Fibroblast of peridontal ligament (primary cell): ENCODE measurements around the gene RNF123.

ENCODE experiments used
- DNase-seq: peaks from one replicate; pipeline ENCODE4 v3.0.0-alpha.2; 2010; ENCODE audit errors: extremely low read depth

Gene RNF123

GRCh38 chr3:49658711-49659110, 30.6 kb upstream of the RNF123 start:
- DNase-seq, result no peak

DNA sequence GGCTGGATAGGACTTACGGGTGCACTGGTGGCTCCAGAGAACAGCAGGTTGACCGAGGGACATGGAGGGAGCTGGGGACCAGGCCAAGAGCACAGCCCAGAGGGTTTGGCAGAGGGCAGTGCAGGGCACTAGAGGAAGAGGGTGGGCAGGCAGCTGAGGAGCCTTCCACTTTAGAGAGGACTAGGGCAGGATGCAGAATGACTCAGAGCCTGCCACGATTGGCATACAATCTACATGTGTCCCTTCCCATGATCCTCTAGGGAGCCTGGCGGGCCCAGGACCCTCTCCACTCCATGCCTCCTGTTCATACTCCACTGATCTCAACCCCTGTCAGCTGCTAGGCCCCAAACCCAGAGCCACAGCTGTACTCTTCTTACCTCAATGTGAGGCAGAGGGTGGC, 29.6 kb upstream of the RNF123 start:
- no peak for DNase-seq

DNA sequence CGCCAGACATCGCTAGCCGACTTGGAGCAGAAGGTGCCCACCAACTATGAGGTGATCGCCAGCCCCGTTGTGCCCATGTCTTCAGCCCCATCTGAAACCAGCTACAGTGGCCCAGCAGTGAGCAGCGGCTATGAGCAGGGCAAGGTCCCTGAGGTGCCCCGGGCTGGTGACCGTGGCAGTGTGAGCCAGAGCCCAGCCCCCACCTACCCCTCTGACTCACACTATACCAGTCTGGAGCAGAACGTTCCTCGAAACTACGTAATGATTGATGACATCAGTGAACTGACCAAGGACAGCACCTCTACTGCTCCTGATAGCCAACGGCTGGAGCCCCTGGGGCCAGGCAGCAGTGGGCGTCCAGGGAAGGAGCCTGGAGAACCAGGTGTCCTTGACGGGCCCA, 28.1 kb upstream of the RNF123 start:
- no peak for DNase-seq

GRCh38 chr3:49662021-49662420, 27.3 kb upstream of the RNF123 start:
- no peak for DNase-seq

- DNase-seq, result no peak
Observed at GRCh38 chr3:49662720-49663413, 26.5 kb upstream of the RNF123 start.

- DNase-seq, result no peak
Observed at GRCh38 chr3:49663831-49664230, 25.5 kb upstream of the RNF123 start.

- DNase-seq, result no peak
Observed at GRCh38 chr3:49664300-49664699, 25.1 kb upstream of the RNF123 start.

DNA sequence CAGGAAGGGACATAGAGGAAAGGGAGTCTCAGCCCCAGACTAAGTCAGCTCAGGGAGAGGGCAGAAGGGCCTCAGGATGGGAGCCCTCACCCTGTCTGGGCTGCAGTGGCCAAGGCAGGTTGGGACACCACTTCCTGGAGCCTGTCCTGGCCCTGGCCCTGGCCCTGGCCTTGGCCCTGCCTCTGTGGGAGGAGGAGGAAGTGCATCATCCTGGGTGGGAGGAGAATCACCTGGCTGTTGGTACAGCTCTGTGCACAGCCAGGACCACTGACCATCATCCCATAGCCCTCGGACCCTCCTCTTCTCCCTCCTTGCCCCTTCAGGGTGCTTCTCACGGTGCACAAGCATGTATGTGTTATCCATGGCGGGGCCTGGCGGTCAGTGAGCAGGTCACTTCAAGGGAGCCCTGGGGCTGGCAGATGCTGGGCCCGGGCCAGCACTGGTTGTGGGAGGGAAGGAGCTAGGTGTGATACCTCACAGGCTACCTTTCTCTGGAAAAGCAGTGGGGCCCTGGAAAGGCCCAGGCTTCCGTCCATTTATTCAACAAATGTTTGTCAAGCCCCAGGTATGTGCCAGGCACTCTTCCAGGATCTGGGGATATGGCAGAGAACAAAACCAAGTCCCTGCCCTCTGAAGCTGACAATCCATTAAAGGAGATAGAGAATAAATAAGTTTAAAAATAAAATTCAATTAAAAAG, 23.4 kb upstream of the RNF123 start:
- DNase-seq, result no peak

DNA sequence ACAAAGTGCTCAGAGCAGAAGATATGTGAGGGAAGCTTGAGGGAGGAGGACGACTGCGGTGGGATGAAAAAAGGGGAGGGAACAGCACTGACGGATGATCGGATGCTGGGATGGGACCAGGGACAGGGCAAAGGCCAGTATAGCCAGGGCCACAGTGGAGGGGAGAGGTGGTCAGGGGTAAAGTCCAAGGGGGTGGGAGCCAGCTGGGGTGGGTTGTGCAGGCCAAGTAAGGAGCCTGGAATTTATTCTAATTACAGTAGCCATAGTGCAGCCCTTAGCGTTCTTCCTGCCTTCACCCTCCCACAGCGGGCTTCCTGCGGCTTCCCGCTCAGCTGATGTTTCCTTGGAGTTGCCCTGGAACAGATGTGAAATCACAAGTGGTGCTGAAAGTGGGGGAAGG, 22.8 kb upstream of the RNF123 start:
- peak; percentile 25 for DNase-seq

- DNase-seq, result no peak
Observed at GRCh38 chr3:49667701-49668413, 21.5 kb upstream of the RNF123 start.

DNA sequence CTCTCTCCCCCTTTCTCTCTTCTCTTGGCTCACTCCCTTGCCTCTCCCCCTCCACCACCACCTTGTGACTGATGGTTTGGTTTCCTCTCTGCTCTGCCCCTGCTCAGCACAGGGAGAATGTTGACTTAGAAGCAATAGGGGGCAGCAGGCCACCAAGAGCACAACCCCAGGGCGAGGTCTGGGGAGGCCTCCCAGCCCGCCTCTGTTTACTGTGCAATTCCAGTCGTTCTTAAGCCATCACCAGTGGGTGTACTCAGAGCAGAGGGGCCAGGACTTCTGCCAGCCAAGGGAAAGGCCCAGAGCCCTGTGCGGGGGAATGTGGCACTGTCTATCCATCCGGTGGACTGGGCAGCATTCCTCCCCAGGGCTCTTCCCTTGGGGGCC, 21.0 kb upstream of the RNF123 start:
- no peak for DNase-seq

DNA sequence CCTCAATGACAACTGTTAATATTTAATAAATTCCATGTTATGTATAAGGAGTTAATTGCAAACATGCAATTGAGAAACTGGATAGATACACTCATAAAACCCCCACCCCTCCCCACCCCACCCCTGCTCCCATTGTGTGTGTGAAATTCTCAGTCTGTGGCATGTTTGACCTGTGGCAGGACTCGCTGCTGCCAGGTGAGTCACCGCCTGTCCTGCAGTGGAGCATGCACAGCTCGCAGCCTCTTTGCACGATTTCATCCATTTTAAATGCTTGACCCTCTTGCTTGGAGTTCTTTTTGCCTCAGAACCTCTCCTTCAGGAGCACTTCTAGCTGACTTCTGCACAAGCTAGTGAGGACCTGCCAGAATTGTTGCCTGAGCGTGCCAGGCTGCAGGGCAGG, 20.5 kb upstream of the RNF123 start:
- no peak for DNase-seq

GRCh38 chr3:49669352-49669751, 20.0 kb upstream of the RNF123 start:
- no peak for DNase-seq

GRCh38 chr3:49670940-49671290, 18.4 kb upstream of the RNF123 start:
- no peak for DNase-seq

DNA sequence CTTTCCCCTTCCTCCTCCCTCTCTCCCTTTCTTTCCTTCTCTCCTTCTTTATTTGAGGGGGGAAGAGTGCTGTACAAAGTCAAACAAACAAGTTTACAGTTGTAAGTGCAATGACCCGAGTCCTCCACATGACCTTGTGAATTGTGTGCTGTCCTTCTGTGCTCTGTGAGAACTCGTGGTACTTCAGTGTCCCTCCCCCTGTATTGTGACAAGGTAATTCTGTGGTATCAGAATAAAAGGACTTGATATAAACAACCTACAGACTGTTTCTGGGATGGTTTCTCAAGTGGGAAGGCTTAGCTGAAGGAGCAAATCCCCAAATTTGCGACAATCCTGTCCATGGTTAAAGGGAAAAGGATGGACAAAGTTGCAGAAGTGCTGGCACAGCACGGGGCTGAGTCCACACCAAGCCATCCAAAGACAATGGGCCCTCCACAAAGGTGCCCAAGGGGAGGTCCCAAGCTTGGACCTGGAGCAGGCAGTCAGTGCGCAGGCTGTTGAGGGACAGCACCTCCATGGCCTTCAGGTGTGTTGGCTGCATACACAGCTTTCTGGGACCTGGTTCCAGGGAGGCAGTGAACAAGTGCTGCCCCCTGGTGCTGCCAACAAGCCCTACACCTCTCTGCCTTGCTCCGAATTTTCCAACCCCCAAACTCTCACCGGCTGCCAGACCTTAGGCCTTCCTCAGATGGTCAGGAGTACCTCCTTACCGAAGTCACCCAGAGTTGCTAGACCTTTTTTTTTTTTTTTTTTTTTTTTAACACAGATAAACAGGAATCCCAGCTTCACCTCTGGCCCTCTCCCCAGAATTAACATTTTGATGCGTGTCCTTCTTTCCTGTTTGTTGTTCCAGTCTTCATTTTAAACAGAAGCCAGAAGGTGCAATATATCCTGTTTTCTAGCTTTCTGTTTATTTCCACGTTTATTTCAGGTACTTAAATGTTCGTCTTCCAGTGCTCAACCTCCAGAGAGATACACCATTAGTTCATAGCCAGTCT, 17.8 kb upstream of the RNF123 start:
- peak; percentile 55 for DNase-seq

DNA sequence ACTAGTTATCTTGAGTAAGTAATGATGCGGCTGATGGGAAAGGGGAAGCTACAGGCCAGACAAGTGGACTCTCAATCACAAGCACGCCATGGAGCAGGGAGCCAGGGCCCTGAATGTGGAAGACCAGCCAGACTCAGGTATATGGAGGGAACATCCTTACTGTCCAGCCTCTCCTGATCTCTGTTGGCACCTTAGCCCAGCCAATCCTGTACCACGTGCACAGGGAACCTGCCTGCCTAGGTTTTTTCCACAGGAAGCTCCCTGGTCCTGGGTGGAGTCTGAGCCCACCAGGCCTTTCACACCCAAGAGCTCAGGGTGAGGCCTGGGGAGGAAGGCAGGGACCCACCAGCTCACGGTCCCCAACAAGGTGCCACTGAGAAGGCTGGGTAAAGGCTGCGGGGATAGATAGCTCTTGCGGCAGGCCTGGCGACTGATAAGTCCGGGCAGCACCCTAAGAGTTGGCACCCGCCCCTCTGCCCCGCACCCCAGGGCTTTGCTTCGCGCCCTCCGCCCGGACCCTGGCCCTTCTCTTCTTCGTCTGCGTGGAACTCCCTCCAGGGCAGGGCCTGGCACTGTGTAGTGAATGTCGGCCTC, 16.1 kb upstream of the RNF123 start:
- DNase-seq, result no peak

GRCh38 chr3:49673715-49674496, 15.5 kb upstream of the RNF123 start, which contains the start of gene APEH:
APEH (plus strand) TSS chr3:49674351; CDS start chr3:49674402, 51 bp downstream.
- peak; percentile 94 for DNase-seq

DNA sequence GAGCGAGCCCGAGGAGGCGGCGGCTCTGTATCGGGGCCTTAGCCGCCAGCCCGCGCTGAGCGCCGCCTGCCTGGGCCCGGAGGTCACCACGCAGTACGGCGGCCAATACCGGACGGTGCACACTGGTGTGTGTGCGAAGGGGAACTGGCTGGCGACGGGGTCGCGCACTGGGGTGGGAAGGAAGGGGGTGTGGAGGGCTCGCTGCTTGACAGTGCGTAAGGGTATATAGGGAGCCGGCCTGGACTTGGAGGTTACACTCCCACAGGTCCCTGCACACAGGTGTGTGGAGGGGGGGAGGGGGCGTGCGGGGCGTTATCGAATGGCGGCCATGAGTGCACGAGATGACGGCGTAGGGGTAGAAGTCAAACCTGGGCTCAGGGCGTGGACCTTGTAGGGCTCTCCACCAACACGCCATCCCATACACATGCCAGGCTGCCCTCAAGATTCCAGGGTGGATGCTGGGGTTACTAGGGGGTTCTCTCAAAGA, 14.8 kb upstream of the RNF123 start:
- DNase-seq, result no peak

DNA sequence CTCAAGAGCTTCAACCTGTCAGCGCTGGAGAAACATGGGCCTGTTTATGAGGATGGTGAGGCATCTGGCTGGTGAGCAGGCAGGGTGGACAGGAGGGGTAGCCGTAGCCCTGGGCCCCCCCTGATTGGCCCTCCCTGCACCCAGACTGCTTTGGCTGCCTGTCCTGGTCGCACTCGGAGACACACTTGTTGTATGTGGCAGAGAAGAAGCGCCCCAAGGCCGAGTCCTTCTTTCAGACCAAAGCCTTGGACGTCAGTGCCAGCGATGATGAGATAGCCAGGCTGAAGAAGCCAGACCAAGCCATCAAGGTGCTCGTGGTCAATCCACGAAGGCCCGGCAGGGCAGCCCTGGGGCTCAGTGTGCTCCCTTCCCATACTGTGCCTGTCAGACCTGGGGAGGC, 13.4 kb upstream of the RNF123 start:
- no peak for DNase-seq

GRCh38 chr3:49680493-49681231, 8.7 kb upstream of the RNF123 start:
- no peak for DNase-seq
